Stomach (tissue), 4 donors: Measurements from ENCODE around the gene THSD7B.

Source experiments
- POLR2A ChIP-seq, 4 donors: fragments of 450-650 bp; IDR thresholded peaks; one replicate each; pipeline ENCODE4 v1.6.1; 2016; ENCODE audit warnings: antibody characterized with exemption in 4 of 4, control low read depth in 2 of 4, mild to moderate bottlenecking in 1 of 4, moderate library complexity in 1 of 4
- POLR2AphosphoS5 ChIP-seq, 3 donors: sonication (generic); formaldehyde crosslinking; IDR thresholded peaks; one replicate each; pipeline ENCODE4 v1.6.1; 2016; ENCODE audit warnings: antibody characterized with exemption in 3 of 3
- TF ChIP-seq, protein P1 (sequence below), 7 experiments: fragments of 450-650 bp in 4 of 7; fragments of 200-600 bp in 3 of 7; sonication (generic) in 3 of 7; IDR thresholded peaks; one replicate each; pipeline ENCODE4 v1.5.1; 2016 to 2019; ENCODE audit warnings: antibody characterized with exemption in 7 of 7, control low read depth in 2 of 7, mild to moderate bottlenecking in 1 of 7

- TF ChIP-seq, protein P1, sequence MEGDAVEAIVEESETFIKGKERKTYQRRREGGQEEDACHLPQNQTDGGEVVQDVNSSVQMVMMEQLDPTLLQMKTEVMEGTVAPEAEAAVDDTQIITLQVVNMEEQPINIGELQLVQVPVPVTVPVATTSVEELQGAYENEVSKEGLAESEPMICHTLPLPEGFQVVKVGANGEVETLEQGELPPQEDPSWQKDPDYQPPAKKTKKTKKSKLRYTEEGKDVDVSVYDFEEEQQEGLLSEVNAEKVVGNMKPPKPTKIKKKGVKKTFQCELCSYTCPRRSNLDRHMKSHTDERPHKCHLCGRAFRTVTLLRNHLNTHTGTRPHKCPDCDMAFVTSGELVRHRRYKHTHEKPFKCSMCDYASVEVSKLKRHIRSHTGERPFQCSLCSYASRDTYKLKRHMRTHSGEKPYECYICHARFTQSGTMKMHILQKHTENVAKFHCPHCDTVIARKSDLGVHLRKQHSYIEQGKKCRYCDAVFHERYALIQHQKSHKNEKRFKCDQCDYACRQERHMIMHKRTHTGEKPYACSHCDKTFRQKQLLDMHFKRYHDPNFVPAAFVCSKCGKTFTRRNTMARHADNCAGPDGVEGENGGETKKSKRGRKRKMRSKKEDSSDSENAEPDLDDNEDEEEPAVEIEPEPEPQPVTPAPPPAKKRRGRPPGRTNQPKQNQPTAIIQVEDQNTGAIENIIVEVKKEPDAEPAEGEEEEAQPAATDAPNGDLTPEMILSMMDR (IDR thresholded peaks at IDR 0.05), result no peak
- TF ChIP-seq POLR2A (IDR thresholded peaks at IDR 0.05) (no peak), POLR2AphosphoS5 (IDR thresholded peaks at IDR 0.05) (no peak)
Observed at GRCh38 chr2:137249463-137250130, 484.3 kb downstream of the THSD7B start.
